Measurements from ENCODE around the gene STARD8. TPM values are rescaled to one million over a fixed set of nuclear protein-coding genes. Genes with fewer than 3 reads are reported as not detected.

STARD8 gene
- total RNA-seq, 6 experiments from 2014 or later = 1.9 to 3.6 (median 3.0) TPM

Other genes starting within 250 kb of the STARD8 start
- gene OPHN1, start 214.2 kb upstream of the STARD8 start, total RNA-seq (2021; fragmentation: NEBNext Ultra II Directional; extraction: Animal tissue kit (Norgen Biotek cat#: 25700)) = 10 to 100 TPM in 4 of 6 experiments, 1 to 10 TPM in 2; 7.8 to 12.5 (median 10.6) TPM
- 10 to 100 TPM; 35.5 to 46.2 (median 38.0) TPM for gene YIPF6, start 148.6 kb upstream of the STARD8 start, total RNA-seq (2021; fragmentation: NEBNext Ultra II Directional; extraction: Animal tissue kit (Norgen Biotek cat#: 25700))
- gene EFNB1, start 181.4 kb downstream of the STARD8 start, total RNA-seq (2021; fragmentation: NEBNext Ultra II Directional; extraction: Animal tissue kit (Norgen Biotek cat#: 25700)) = 1 to 10 TPM; 4.2 to 4.8 (median 4.5) TPM

All from HFFc6 (cell line).